H1 (cell line): ENCODE measurements around the gene ADGRB3.

Experiments used
- CEBPB ChIP-seq: IDR thresholded peaks from 2 replicates; pipeline ENCODE4 v1.6.1; 2012; ENCODE audit warnings: low read depth, low read length
- NANOG ChIP-seq: IDR thresholded peaks from 2 replicates; pipeline ENCODE4 v1.6.1; 2011; ENCODE audit warnings: low read length, low read depth, mild to moderate bottlenecking, inconsistent platforms; ENCODE audit not compliant: insufficient read depth, poor library complexity, severe bottlenecking
- SP1 ChIP-seq: IDR thresholded peaks from 2 replicates; pipeline ENCODE4 v1.6.1; 2011; ENCODE audit warnings: low read depth, low read length

- TF ChIP-seq SP1 (no peak), CEBPB (no peak), NANOG (no peak)
Observed at GRCh38 chr6:69398311-69398710, 763.2 kb downstream of the ADGRB3 start.
